NCI-H82 treated with DMSO at 0.1 percent for 48 hours (cell line): Measurements from ENCODE around the gene EFCAB13.

Source experiments
- DNase-seq: peaks from one replicate; lab custom pipeline; 2025; ENCODE audit not compliant: unreplicated experiment; lab: John Stamatoyannopoulos, UW

EFCAB13 gene

GRCh38 chr17:47291242-47291873, 32.4 kb upstream of the EFCAB13 start:
- no peak for DNase-seq

GRCh38 chr17:47292206-47292605, 31.5 kb upstream of the EFCAB13 start:
- no peak for DNase-seq

GRCh38 chr17:47295037-47295873, 28.5 kb upstream of the EFCAB13 start:
- no peak for DNase-seq

- no peak for DNase-seq
Observed at GRCh38 chr17:47295874-47296255, 27.9 kb upstream of the EFCAB13 start.

- no peak for DNase-seq
Observed at GRCh38 chr17:47297661-47298400, 25.9 kb upstream of the EFCAB13 start.

GRCh38 chr17:47298712-47299111, 25.0 kb upstream of the EFCAB13 start:
- DNase-seq: no peak

- no peak for DNase-seq
Observed at GRCh38 chr17:47299239-47299910, 24.4 kb upstream of the EFCAB13 start.

- DNase-seq: no peak
Observed at GRCh38 chr17:47300718-47301117, 23.0 kb upstream of the EFCAB13 start.

- no peak for DNase-seq
Observed at GRCh38 chr17:47301161-47301560, 22.6 kb upstream of the EFCAB13 start.

- no peak for DNase-seq
Observed at GRCh38 chr17:47301831-47302230, 21.9 kb upstream of the EFCAB13 start.

GRCh38 chr17:47304186-47304585, 19.6 kb upstream of the EFCAB13 start:
- no peak for DNase-seq

- no peak for DNase-seq
Observed at GRCh38 chr17:47305302-47305923, 18.3 kb upstream of the EFCAB13 start.

GRCh38 chr17:47310186-47310733, 13.5 kb upstream of the EFCAB13 start:
- no peak for DNase-seq

GRCh38 chr17:47311420-47311819, 12.3 kb upstream of the EFCAB13 start:
- DNase-seq: no peak

GRCh38 chr17:47315451-47316266, 8.1 kb upstream of the EFCAB13 start:
- peak; percentile 58 for DNase-seq

- DNase-seq: no peak
Observed at GRCh38 chr17:47316311-47316710, 7.4 kb upstream of the EFCAB13 start.

GRCh38 chr17:47317119-47317518, 6.6 kb upstream of the EFCAB13 start:
- no peak for DNase-seq

GRCh38 chr17:47318197-47318918, 5.4 kb upstream of the EFCAB13 start:
- DNase-seq: no peak

GRCh38 chr17:47320879-47321502, 2.8 kb upstream of the EFCAB13 start:
- no peak for DNase-seq
